Measurements from ENCODE around the gene EFCAB6.

- no peak for TF ChIP-seq POLR2A (IDR thresholded peaks at IDR 0.05; ENCODE audit: low read depth, low read length)
- no peak for TF ChIP-seq POLR2AphosphoS5 (IDR thresholded peaks at IDR 0.05; ENCODE audit: low read depth, low read length)
Measured at GRCh38 chr22:43555561-43556515, 256.3 kb downstream of the EFCAB6 start.
